SK-N-SH (cell line): ENCODE measurements around the gene GPC5.

Experiments used
- EP300 ChIP-seq, 2 experiments: IDR thresholded peaks; 2 replicates each; pipeline versions ENCODE4 v1.4.0 to v1.6.1; 2012; ENCODE audit warnings: borderline replicate concordance in 1 of 2, low read depth in 1 of 2, low read length in 1 of 2
- FOSL2 ChIP-seq: IDR thresholded peaks from 2 replicates; pipeline ENCODE4 v1.4.0; 2012; ENCODE audit warnings: low read depth, mild to moderate bottlenecking, moderate library complexity, borderline replicate concordance
- GABPA ChIP-seq: IDR thresholded peaks from 2 replicates; pipeline ENCODE4 v1.4.0; 2012; ENCODE audit warnings: low read depth, mild to moderate bottlenecking
- MXI1 ChIP-seq: IDR thresholded peaks from 2 replicates; pipeline ENCODE4 v1.6.1; 2012; ENCODE audit warnings: mild to moderate bottlenecking, low read depth, low read length, improper control_type of control experiment
- NFIC ChIP-seq: IDR thresholded peaks from 2 replicates; pipeline ENCODE4 v1.4.0; 2012; ENCODE audit warnings: borderline replicate concordance
- RAD21 ChIP-seq: IDR thresholded peaks from 2 replicates; pipeline ENCODE4 v1.6.1; 2012; ENCODE audit warnings: mild to moderate bottlenecking, low read length
- SIN3A ChIP-seq: IDR thresholded peaks from 2 replicates; pipeline ENCODE4 v1.6.1; 2012; ENCODE audit warnings: low read depth, mild to moderate bottlenecking, low read length, moderate library complexity, borderline replicate concordance
- TCF12 ChIP-seq: IDR thresholded peaks from 2 replicates; pipeline ENCODE4 v1.4.0; 2012
- TEAD4 ChIP-seq: IDR thresholded peaks from 2 replicates; pipeline ENCODE4 v1.4.0; 2012; ENCODE audit warnings: mild to moderate bottlenecking, borderline replicate concordance; ENCODE audit not compliant: insufficient read depth
- YY1 ChIP-seq: IDR thresholded peaks from 2 replicates; pipeline ENCODE4 v1.4.0; 2012; ENCODE audit warnings: low read depth, mild to moderate bottlenecking
- TF ChIP-seq, protein P1 (sequence below): fragments of 200-600 bp; sonication (generic); IDR thresholded peaks from 2 replicates; pipeline ENCODE4 v1.6.1; 2017; ENCODE audit warnings: antibody characterized with exemption, mild to moderate bottlenecking, moderate library complexity
- TF ChIP-seq, protein P2 (sequence below): IDR thresholded peaks from 2 replicates; pipeline ENCODE4 v1.4.0; 2012; ENCODE audit warnings: low read depth, borderline replicate concordance
- TF ChIP-seq, protein P3 (sequence below): IDR thresholded peaks from 2 replicates; pipeline ENCODE4 v1.4.0; 2012; ENCODE audit warnings: low read depth, borderline replicate concordance
- TF ChIP-seq, protein P4 (sequence below): IDR thresholded peaks from 2 replicates; pipeline ENCODE4 v1.6.1; 2012; ENCODE audit warnings: mild to moderate bottlenecking, low read depth, low read length, moderate library complexity

DNA sequence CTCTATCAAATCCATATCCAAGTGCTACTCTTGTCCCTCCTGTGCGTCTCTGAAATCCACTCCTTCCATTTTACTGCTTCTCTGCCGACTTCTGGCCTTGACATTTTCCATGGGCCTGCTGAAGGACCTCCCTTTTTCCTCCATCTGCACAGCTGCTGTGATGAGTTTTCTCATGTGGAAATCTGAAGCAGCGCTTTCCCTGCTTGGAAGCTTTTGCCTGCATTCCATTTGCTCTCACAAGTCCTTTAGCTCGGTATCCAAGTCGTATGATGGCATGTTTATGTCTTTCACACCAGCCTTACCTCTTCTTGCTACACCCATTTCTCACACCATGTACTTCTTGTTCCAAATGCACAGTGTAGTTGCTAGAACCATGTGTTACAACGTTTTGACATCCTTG is 328.2 kb downstream of the GPC5 start:
- TF ChIP-seq RAD21 (no peak), GABPA (no peak), SIN3A (no peak), FOSL2 (no peak), NFIC (no peak), TCF12 (no peak), YY1 (no peak), TEAD4 (no peak), EP300 (IDR thresholded peaks at IDR 0.05; ENCODE audit: borderline replicate concordance in 1 of 2, low read depth in 1 of 2, low read length in 1 of 2) (no peak), MXI1 (no peak)
- TF ChIP-seq, protein P1, sequence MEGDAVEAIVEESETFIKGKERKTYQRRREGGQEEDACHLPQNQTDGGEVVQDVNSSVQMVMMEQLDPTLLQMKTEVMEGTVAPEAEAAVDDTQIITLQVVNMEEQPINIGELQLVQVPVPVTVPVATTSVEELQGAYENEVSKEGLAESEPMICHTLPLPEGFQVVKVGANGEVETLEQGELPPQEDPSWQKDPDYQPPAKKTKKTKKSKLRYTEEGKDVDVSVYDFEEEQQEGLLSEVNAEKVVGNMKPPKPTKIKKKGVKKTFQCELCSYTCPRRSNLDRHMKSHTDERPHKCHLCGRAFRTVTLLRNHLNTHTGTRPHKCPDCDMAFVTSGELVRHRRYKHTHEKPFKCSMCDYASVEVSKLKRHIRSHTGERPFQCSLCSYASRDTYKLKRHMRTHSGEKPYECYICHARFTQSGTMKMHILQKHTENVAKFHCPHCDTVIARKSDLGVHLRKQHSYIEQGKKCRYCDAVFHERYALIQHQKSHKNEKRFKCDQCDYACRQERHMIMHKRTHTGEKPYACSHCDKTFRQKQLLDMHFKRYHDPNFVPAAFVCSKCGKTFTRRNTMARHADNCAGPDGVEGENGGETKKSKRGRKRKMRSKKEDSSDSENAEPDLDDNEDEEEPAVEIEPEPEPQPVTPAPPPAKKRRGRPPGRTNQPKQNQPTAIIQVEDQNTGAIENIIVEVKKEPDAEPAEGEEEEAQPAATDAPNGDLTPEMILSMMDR = no peak
- TF ChIP-seq, protein P2, sequence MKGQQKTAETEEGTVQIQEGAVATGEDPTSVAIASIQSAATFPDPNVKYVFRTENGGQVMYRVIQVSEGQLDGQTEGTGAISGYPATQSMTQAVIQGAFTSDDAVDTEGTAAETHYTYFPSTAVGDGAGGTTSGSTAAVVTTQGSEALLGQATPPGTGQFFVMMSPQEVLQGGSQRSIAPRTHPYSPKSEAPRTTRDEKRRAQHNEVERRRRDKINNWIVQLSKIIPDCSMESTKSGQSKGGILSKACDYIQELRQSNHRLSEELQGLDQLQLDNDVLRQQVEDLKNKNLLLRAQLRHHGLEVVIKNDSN = no peak
- TF ChIP-seq, protein P3, sequence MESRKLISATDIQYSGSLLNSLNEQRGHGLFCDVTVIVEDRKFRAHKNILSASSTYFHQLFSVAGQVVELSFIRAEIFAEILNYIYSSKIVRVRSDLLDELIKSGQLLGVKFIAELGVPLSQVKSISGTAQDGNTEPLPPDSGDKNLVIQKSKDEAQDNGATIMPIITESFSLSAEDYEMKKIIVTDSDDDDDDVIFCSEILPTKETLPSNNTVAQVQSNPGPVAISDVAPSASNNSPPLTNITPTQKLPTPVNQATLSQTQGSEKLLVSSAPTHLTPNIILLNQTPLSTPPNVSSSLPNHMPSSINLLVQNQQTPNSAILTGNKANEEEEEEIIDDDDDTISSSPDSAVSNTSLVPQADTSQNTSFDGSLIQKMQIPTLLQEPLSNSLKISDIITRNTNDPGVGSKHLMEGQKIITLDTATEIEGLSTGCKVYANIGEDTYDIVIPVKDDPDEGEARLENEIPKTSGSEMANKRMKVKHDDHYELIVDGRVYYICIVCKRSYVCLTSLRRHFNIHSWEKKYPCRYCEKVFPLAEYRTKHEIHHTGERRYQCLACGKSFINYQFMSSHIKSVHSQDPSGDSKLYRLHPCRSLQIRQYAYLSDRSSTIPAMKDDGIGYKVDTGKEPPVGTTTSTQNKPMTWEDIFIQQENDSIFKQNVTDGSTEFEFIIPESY = no peak
- TF ChIP-seq, protein P4, sequence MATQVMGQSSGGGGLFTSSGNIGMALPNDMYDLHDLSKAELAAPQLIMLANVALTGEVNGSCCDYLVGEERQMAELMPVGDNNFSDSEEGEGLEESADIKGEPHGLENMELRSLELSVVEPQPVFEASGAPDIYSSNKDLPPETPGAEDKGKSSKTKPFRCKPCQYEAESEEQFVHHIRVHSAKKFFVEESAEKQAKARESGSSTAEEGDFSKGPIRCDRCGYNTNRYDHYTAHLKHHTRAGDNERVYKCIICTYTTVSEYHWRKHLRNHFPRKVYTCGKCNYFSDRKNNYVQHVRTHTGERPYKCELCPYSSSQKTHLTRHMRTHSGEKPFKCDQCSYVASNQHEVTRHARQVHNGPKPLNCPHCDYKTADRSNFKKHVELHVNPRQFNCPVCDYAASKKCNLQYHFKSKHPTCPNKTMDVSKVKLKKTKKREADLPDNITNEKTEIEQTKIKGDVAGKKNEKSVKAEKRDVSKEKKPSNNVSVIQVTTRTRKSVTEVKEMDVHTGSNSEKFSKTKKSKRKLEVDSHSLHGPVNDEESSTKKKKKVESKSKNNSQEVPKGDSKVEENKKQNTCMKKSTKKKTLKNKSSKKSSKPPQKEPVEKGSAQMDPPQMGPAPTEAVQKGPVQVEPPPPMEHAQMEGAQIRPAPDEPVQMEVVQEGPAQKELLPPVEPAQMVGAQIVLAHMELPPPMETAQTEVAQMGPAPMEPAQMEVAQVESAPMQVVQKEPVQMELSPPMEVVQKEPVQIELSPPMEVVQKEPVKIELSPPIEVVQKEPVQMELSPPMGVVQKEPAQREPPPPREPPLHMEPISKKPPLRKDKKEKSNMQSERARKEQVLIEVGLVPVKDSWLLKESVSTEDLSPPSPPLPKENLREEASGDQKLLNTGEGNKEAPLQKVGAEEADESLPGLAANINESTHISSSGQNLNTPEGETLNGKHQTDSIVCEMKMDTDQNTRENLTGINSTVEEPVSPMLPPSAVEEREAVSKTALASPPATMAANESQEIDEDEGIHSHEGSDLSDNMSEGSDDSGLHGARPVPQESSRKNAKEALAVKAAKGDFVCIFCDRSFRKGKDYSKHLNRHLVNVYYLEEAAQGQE = no peak
